NT2/D1 (cell line): ENCODE results near the gene CCL26.

Source experiments
- DNase-seq: peaks from one replicate; pipeline ENCODE4 v3.0.0-alpha.2; 2011; ENCODE audit warnings: low read depth, low spot score
- H3K27me3 ChIP-seq: 2 replicates; pipeline ENCODE4 v1.6.0; 2011; ENCODE audit warnings: mild to moderate bottlenecking; ENCODE audit not compliant: insufficient read length, insufficient read depth
- H3K36me3 ChIP-seq: 2 replicates; pipeline ENCODE4 v1.6.1; 2011; ENCODE audit warnings: mild to moderate bottlenecking, low read length, mixed read lengths; ENCODE audit not compliant: insufficient read depth, insufficient read length
- H3K4me1 ChIP-seq: 2 replicates; pipeline ENCODE4 v1.5.1; 2011; ENCODE audit not compliant: insufficient read depth, insufficient read length
- H3K4me3 ChIP-seq: 2 replicates; pipeline ENCODE4 v1.5.1; 2011; ENCODE audit warnings: low read depth; ENCODE audit not compliant: insufficient read length
- H3K9ac ChIP-seq: 2 replicates; pipeline ENCODE4 v1.6.0; 2011; ENCODE audit warnings: low read depth; ENCODE audit not compliant: insufficient read length
- H3K9me3 ChIP-seq: 2 replicates; pipeline ENCODE4 v1.5.1; 2011; ENCODE audit warnings: mild to moderate bottlenecking, low read length; ENCODE audit not compliant: insufficient read depth
- SUZ12 ChIP-seq: IDR thresholded peaks from 2 replicates; pipeline ENCODE4 v1.6.1; 2011; ENCODE audit not compliant: insufficient read length, insufficient read depth; ENCODE audit errors: extremely low read depth
- YY1 ChIP-seq: IDR thresholded peaks from 2 replicates; pipeline ENCODE4 v1.6.1; 2011; ENCODE audit not compliant: insufficient read length, insufficient read depth
- ZNF274 ChIP-seq: IDR thresholded peaks from 2 replicates; pipeline ENCODE4 v1.6.1; 2011; ENCODE audit warnings: mild to moderate bottlenecking, low read depth, low read length

CCL26 gene

DNA sequence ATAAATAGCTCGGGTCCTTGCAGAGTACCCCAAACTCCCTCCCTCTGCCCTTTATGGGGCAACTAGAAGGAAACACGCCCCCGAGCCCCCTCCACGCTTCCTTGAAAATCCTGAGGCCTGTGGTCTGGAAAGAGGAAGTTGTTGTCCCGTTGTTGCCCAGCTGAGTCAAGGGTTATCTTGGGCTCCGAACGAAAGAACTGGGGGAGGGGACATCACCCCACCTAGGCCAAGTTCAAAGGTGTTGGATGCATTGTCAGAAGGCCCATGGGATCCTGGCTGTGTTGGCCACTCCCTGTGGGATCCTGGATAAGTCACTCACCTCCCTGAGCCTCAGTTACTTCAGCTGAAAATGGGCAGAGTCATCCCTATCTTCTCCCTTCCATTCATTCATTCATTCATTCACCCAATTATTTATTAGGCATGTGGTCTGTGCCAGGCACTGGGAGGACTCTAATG lies 41.8 kb upstream of the CCL26 start, which contains the start of gene CCL24:
Gene CCL24, minus strand, starts transcription at position 26 of the 456 bp plus-strand sequence. CDS start 91 bp downstream, outside the sequence.
- H3K36me3 ChIP-seq, result no peaks in the 10 kb centered on the region
- TF ChIP-seq SUZ12 (no peak), YY1 (no peak), ZNF274 (no peak)
- H3K9ac ChIP-seq, result no peak within 1 kb of the TSS
- no peak within 1 kb of the TSS for H3K4me3 ChIP-seq
- no peaks in the 10 kb centered on the region for H3K9me3 ChIP-seq
- peaks cover 6% of the 10 kb centered on the region for H3K27me3 ChIP-seq
- no peak for DNase-seq
- H3K4me1 ChIP-seq, result peaks cover 2% of the 10 kb centered on the region

DNA sequence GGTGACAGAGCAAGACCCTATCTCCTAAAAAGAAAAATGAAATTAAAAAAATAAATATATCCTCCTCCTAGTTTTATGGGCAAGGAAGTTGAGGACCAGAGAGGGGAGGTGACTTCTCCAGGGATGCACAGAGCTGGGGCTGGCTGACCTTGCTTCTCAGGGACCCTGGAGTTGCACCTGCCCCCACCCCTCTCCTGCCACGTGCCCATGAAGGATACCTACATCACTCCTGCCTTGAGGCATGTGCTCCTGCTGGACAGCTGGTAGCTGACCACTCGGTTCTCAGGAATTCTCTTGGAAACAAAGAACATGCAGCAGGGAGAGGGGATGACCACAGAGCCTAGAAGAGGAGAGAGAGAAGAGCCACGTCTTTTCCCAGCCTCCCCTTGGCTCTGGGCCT lies 41.1 kb upstream of the CCL26 start:
- Histone ChIP-seq H3K27me3 (peaks cover 6% of the 10 kb centered on the region), H3K4me1 (peaks cover 2% of the 10 kb centered on the region), H3K9ac (no peak overlapping the region), H3K36me3 (no peaks in the 10 kb centered on the region), H3K4me3 (no peak overlapping the region), H3K9me3 (no peaks in the 10 kb centered on the region)
- TF ChIP-seq YY1, result no peak
- TF ChIP-seq ZNF274, result no peak
- no peak for TF ChIP-seq SUZ12
- DNase-seq, result no peak

DNA sequence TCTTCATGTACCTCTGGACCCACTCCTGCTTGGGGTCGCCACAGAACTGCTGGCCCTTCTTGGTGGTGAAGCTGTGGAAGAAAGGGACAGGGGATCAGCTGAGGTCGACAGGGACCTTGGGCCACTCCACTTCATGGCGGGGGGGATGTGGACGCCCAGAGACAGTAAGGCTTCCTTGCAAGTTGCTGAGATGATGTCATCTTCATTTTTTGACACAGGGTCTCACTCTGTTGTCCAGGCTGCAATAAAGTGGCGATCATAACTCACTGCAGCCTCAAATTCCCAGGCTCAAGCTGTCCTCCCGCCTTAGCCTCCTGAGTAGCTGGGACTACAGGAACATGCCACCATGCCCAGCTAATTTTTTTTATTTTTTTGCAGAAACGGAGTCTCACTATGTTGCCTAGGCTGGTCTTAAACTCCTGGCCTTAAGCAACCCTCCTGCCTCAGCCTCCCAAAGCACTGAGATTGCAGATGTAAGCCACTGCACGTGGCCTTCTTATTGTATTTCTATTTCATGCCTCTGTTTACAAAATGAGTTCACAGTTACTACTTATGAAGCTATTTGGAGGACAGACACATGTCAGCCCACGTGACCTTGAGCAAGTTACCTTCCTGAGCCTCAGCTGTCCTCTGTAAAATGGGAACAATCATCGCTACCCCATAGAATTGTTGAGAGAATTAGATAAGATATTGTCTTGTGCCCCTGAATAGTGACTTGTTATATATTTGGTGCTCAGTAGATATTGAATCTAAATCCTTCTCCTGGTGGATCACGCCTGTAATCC lies 40.1 kb upstream of the CCL26 start:
- peaks cover 6% of the 10 kb centered on the region for H3K27me3 ChIP-seq
- H3K4me3 ChIP-seq, result no peak overlapping the region
- H3K36me3 ChIP-seq, result no peaks in the 10 kb centered on the region
- DNase-seq, result no peak
- H3K9me3 ChIP-seq, result peaks cover 5% of the 10 kb centered on the region
- TF ChIP-seq ZNF274, result no peak
- no peak for TF ChIP-seq SUZ12
- TF ChIP-seq YY1, result no peak
- no peak overlapping the region for H3K9ac ChIP-seq
- peaks cover 2% of the 10 kb centered on the region for H3K4me1 ChIP-seq

DNA sequence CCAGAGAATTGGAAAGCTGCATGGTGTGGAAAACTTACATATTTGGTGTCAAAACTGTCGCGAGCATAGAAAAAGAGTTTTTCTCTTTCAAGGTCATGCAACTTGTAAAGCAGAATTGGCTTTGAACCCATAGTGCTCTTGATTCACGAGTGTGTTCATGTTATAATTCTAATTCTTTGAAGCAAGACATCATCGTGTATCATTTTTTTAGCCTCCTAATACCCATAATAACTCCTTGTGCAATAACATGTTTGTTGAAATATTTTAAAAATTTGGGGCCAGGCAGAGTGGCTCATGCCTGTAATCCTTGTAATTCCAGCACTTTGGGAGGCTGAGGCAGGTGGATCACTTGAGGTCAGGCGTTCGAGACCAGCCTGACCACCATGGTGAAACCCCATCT lies 37.4 kb upstream of the CCL26 start:
- H3K9ac ChIP-seq, result no peak overlapping the region

DNA sequence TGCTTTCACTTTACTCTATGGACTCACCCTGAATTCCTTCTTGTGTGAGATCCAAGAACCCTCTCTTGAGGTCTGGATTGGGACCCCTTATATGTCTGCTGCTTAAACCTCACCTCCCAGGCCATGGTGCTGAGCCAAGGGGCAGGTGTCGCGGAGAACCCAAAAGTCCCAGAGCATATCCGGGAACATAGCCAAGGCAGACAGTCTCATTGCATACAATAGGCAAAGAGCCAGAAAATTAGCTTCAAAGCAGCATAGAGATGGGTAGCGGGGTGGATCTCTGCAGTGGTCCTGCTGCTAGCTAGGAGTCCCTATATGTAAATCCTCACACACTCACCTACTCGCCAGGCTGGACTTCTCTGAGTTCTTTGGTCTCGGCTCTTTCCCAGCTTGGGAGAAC lies 36.1 kb upstream of the CCL26 start:
- no peaks in the 10 kb centered on the region for H3K36me3 ChIP-seq
- no peaks in the 10 kb centered on the region for H3K4me1 ChIP-seq
- no peak for DNase-seq
- H3K9me3 ChIP-seq, result peaks cover 15% of the 10 kb centered on the region
- no peaks in the 10 kb centered on the region for H3K27me3 ChIP-seq
- H3K9ac ChIP-seq, result no peak overlapping the region
- TF ChIP-seq ZNF274 (no peak), SUZ12 (no peak), YY1 (no peak)
- H3K4me3 ChIP-seq, result no peak overlapping the region

More for the DNA sequence above, 37.4 kb upstream of the CCL26 start:
- H3K27me3 ChIP-seq, result peaks cover 4% of the 10 kb centered on the region
- no peak for DNase-seq
- peaks cover 15% of the 10 kb centered on the region for H3K9me3 ChIP-seq
- TF ChIP-seq YY1, result no peak
- no peak for TF ChIP-seq ZNF274
- TF ChIP-seq SUZ12, result no peak
- H3K4me3 ChIP-seq, result no peak overlapping the region
- peaks cover 2% of the 10 kb centered on the region for H3K4me1 ChIP-seq
- H3K36me3 ChIP-seq, result no peaks in the 10 kb centered on the region

DNA sequence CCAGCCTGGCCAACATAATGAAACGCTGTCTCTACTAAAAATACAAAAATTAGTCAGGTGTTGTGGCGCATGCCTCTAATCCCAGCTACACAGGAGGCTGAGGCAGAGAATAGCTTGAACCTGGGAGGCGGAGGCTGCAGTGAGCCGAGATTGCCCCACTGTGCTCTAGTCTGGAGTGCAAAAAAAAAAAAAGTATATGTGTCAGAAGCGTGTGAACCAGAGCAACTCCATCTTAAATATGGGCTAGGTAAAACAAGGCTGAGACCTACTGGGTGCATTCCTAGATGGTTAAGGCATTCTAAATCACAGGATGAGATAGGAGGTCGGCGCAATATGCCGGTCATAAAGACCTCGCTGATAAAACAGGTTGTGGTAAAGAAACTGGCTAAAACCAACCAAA lies 35.4 kb upstream of the CCL26 start:
- no peaks in the 10 kb centered on the region for H3K27me3 ChIP-seq
- H3K9ac ChIP-seq, result no peak overlapping the region
- no peak overlapping the region for H3K4me3 ChIP-seq
- H3K9me3 ChIP-seq, result peaks cover 15% of the 10 kb centered on the region
- DNase-seq, result no peak
- no peaks in the 10 kb centered on the region for H3K36me3 ChIP-seq
- TF ChIP-seq YY1 (no peak), ZNF274 (no peak), SUZ12 (no peak)
- H3K4me1 ChIP-seq, result no peaks in the 10 kb centered on the region

DNA sequence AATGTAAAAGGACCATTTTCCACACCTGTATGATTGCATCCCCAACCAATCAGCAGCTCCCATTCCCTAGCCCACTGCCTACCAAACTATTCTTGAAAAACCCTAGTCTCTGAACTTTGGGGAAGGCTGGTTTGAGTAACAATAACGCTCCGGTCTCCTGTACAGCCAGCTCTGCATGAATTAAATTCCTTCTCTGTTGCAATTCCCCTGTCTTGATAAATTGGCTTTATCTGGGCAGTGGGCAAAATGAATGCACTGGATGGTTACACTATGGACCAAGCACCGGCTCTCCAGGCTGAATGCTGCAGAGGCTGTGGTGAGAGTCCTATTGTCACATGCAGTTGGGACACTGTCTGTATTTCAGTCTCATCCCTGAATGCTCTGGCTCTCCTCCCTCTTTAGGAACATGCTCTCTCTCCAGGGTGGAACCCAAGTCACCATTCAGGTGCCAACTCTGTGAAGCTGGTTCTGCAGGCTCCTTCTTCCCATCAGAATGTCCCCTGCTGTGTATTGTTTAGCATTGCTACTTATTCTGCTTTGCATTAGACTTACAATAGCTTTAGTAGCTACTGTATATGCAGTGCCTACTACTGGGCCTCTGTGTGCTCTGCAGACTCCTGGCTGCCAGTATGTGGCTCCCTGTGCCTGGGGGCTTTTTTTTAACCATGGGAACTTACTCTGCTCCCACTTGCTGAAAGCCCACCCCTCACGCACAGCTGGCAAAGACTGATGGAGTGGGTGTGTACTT lies 34.7 kb upstream of the CCL26 start:
- no peaks in the 10 kb centered on the region for H3K27me3 ChIP-seq
- H3K4me3 ChIP-seq, result no peak overlapping the region
- peaks cover 15% of the 10 kb centered on the region for H3K9me3 ChIP-seq
- no peaks in the 10 kb centered on the region for H3K4me1 ChIP-seq
- no peak overlapping the region for H3K9ac ChIP-seq
- TF ChIP-seq YY1 (no peak), ZNF274 (no peak), SUZ12 (no peak)
- no peak for DNase-seq
- no peaks in the 10 kb centered on the region for H3K36me3 ChIP-seq
